Measurements from ENCODE around the gene RNF224.
A peak's percentile ranks its signal among the peaks of the same experiment; 100 is the strongest.

RNF224 gene

GRCh38 chr9:137201205-137201868 is 26.0 kb upstream of the RNF224 start:
- no peak for TF ChIP-seq CTCF (IDR thresholded peaks at IDR 0.05; ENCODE audit: low read depth, low read length)
- in situ Hi-C loops (cut with HindIII; ENCODE audit: low sequenced_read_pairs), result no loop called here

GRCh38 chr9:137202966-137203365 is 24.3 kb upstream of the RNF224 start:
- no peak for DNase-seq (ENCODE audit: low read depth, low spot score)
- no peak overlapping the region for H3K4me3 ChIP-seq (ENCODE audit: low read depth, low read length)
- no peak for TF ChIP-seq CTCF (IDR thresholded peaks at IDR 0.05; ENCODE audit: low read depth, low read length)
- in situ Hi-C loops (cut with HindIII; ENCODE audit: low sequenced_read_pairs), result no loop called here

More at GRCh38 chr9:137201205-137201868, 26.0 kb upstream of the RNF224 start:
- DNase-seq (ENCODE audit: low read depth, low spot score), result no peak
- peak overlapping the region; percentile 58 for H3K4me3 ChIP-seq (ENCODE audit: low read depth, low read length)

- no peak for TF ChIP-seq CTCF (IDR thresholded peaks at IDR 0.05; ENCODE audit: low read depth, low read length)
- DNase-seq (ENCODE audit: low read depth, low spot score), result no peak
- in situ Hi-C loops (cut with HindIII; ENCODE audit: low sequenced_read_pairs), result no loop called here
- peak overlapping the region; percentile 90 for H3K4me3 ChIP-seq (ENCODE audit: low read depth, low read length)
Measured at GRCh38 chr9:137204731-137205125, 22.6 kb upstream of the RNF224 start.

- no peak for TF ChIP-seq CTCF (IDR thresholded peaks at IDR 0.05; ENCODE audit: low read depth, low read length)
- H3K4me3 ChIP-seq (ENCODE audit: low read depth, low read length), result peak within 1 kb of the TSS; percentile 90
- in situ Hi-C loops (cut with HindIII; ENCODE audit: low sequenced_read_pairs), result no loop called here
- peak; percentile 80 for DNase-seq (ENCODE audit: low read depth, low spot score)
Measured at GRCh38 chr9:137205126-137206069, 21.9 kb upstream of the RNF224 start, which contains the start of the genes NDOR1 and TMEM203. Gene NDOR1, plus strand, starts transcription at chr9:137205700. Its CDS starts 78 bp downstream, at chr9:137205778. Gene TMEM203, minus strand, starts transcription at chr9:137205648. Its CDS starts 234 bp downstream, at chr9:137205414.

- in situ Hi-C loops (cut with HindIII; ENCODE audit: low sequenced_read_pairs), result no loop called here
- H3K4me3 ChIP-seq (ENCODE audit: low read depth, low read length), result peak overlapping the region; percentile 90
- no peak for TF ChIP-seq CTCF (IDR thresholded peaks at IDR 0.05; ENCODE audit: low read depth, low read length)
- no peak for DNase-seq (ENCODE audit: low read depth, low spot score)
Measured at GRCh38 chr9:137206602-137207001, 20.7 kb upstream of the RNF224 start.

- H3K4me3 ChIP-seq (ENCODE audit: low read depth, low read length), result no peak overlapping the region
- no peak for TF ChIP-seq CTCF (IDR thresholded peaks at IDR 0.05; ENCODE audit: low read depth, low read length)
- in situ Hi-C loops (cut with HindIII; ENCODE audit: low sequenced_read_pairs), result no loop called here
- DNase-seq (ENCODE audit: low read depth, low spot score), result no peak
Measured at GRCh38 chr9:137211532-137211931, 15.8 kb upstream of the RNF224 start.
